ENCODE measurements around the gene COBL. TPM values are rescaled to one million over a fixed set of nuclear protein-coding genes. Genes with fewer than 3 reads are reported as not detected.
A peak's percentile ranks its signal among the peaks of the same experiment; 100 is the strongest.

Gene COBL
- total RNA-seq, 2 donors from 2014 or later, result not detected

DNA sequence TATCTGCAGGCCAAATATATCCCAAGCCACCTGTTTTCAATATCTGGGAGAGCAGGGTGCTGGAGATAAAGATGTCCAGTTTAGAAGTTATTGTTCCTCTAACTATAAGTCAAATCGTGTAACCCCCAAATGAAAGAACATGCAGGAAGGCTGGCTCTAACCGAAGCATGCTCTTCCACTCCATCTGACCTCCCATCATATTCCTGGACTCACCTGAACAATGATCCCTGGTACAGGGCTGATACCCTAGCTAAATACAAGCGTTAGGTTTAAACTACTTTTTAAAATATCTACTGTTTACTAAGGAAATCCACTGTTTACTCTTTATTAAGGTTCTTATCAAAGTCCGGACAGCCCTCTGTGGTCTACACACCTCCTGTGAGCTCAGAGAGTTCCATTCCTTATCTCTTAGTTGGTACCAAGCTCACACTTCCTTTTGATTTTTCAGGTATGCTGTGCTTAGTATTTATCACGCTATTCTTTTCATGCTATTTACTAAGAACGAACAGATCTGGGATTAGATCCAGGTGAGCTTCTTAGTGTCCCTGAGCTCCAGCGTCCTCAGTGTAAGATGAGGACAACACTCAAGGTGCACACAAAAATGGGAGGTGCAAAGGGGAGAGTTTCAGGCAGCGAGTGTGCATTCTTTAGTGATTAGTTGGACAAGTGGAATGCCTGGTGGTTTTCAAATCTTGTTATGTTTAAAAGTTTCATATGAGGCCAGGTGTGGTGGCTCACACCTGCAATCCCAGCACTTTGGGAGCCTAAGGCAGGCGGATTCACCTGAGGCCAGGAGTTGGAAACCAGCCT is 23.6 kb upstream of the COBL start:
- Mint-ChIP-seq H3K4me3 (no peak overlapping the region), H3K27me3 (peaks cover 6% of the 10 kb centered on the region), H3K9me3 (no peaks in the 10 kb centered on the region), H3K36me3 (ENCODE audit: low read depth) (no peaks in the 10 kb centered on the region), H3K4me1 (no peaks in the 10 kb centered on the region), H3K27ac (no peak overlapping the region)
- no peak for ATAC-seq (replicated peaks)

DNA sequence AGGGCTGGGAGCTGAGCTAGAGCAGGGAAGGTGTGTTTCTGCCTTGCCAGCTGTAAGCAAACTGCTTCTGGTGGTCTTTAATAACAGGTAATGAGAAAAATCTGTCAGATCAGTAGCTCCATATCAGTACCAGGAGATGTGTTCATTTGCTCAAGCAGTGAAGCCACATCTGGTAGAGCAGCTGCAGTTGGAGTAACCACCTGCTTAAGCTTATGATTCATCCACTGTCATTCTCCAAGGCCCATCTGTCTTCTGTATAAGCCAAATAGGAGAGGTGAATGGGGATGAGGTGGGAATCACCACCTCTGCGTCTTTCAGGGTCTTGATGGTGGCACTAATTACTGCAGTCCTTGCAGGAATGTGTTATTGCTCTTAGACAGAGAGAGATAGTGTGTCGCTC is 18.4 kb upstream of the COBL start:
- no peaks in the 10 kb centered on the region for H3K27me3 Mint-ChIP-seq
- H3K36me3 Mint-ChIP-seq (ENCODE audit: low read depth), result no peaks in the 10 kb centered on the region
- no peak overlapping the region for H3K4me3 Mint-ChIP-seq
- no peaks in the 10 kb centered on the region for H3K4me1 Mint-ChIP-seq
- ATAC-seq (replicated peaks), result no peak
- H3K27ac Mint-ChIP-seq, result no peak overlapping the region
- no peaks in the 10 kb centered on the region for H3K9me3 Mint-ChIP-seq

DNA sequence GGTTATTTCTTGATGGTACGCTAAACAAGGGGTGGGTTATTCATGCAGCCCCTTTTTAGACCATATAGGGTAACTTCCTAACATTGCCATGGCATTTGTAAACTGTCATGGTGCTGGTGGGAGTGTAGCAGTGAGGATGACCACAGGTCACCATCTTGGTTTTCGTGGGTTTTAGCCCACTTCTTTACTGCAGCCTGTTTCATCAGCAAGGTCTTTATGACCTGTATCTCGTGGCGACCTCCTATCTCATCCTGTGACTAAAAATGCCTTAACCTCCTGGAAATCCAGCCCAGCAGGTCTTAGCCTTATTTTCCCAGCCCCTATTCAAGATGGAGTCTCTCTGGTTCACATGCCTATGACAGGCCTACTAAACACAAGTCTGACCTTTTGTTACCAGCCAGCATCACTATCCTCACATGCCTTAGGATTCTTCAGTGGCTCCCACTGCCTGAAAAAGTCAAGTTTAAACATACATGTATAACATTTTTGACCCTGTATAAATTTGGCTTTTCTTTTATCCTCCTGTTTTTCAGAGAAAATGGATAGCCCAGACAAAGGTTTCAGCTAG is 13.2 kb upstream of the COBL start:
- Mint-ChIP-seq H3K4me1 (no peaks in the 10 kb centered on the region), H3K27ac (no peak overlapping the region), H3K4me3 (no peak overlapping the region), H3K27me3 (no peaks in the 10 kb centered on the region), H3K36me3 (ENCODE audit: low read depth) (no peaks in the 10 kb centered on the region), H3K9me3 (no peaks in the 10 kb centered on the region)
- ATAC-seq (replicated peaks), result no peak

DNA sequence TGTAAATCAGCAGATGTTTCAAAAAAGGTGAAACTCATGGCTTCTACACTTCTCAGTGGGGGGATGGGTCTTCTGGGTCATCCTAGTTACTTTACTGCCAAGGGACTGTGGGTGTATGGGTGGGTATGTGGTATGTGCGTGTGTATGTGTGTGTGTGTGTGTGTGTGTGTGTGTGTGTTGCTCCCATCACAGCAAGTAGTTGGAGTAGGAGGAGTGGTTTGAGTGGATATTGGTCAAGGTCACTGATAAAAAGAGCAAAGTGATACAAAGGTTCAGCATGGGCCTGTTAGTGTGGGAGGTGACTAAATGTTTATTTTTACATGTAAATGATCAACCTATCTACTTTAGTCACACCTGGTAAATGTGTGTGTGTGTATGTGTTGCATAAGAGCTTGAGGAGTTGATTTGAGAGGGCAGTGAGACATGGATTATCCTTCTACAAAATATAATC is 11.8 kb upstream of the COBL start:
- no peak overlapping the region for H3K27ac Mint-ChIP-seq

GRCh38 chr7:51327287-51327717 is 10.7 kb upstream of the COBL start:
- H3K4me1 Mint-ChIP-seq, result no peaks in the 10 kb centered on the region
- no peaks in the 10 kb centered on the region for H3K27me3 Mint-ChIP-seq
- no peaks in the 10 kb centered on the region for H3K9me3 Mint-ChIP-seq
- ATAC-seq (replicated peaks), result no peak
- no peak overlapping the region for H3K27ac Mint-ChIP-seq
- no peak overlapping the region for H3K4me3 Mint-ChIP-seq
- H3K36me3 Mint-ChIP-seq (ENCODE audit: low read depth), result no peaks in the 10 kb centered on the region

More for the DNA sequence above, 11.8 kb upstream of the COBL start:
- Mint-ChIP-seq H3K9me3 (no peaks in the 10 kb centered on the region), H3K27me3 (no peaks in the 10 kb centered on the region), H3K4me3 (no peak overlapping the region), H3K36me3 (ENCODE audit: low read depth) (no peaks in the 10 kb centered on the region), H3K4me1 (no peaks in the 10 kb centered on the region)
- ATAC-seq (replicated peaks), result no peak

GRCh38 chr7:51326656-51327286 is 10.2 kb upstream of the COBL start:
- no peak for ATAC-seq (replicated peaks)
- Mint-ChIP-seq H3K4me3 (no peak overlapping the region), H3K4me1 (no peaks in the 10 kb centered on the region), H3K27ac (no peak overlapping the region), H3K27me3 (no peaks in the 10 kb centered on the region), H3K9me3 (no peaks in the 10 kb centered on the region), H3K36me3 (ENCODE audit: low read depth) (no peaks in the 10 kb centered on the region)

DNA sequence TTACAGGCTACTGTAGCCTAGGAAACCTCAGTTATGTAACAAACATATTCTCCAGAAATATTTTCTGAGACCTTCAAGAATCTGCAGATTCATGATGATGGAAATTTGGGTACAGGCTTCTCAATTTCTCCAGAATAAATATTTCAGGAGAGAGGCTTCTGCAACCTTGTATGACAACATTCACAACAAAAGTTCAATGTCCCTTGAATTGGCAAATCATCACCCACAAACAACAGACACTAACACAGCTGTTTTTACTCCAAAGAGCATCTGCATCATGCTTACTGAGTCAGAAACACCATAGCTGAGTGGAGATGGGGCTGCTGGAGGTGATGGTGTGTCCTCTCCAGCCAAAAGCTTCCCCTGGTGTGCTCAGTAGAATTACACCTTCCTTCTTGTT is 9.3 kb upstream of the COBL start:
- ATAC-seq (replicated peaks), result no peak
- H3K4me1 Mint-ChIP-seq, result no peaks in the 10 kb centered on the region
- no peaks in the 10 kb centered on the region for H3K36me3 Mint-ChIP-seq (ENCODE audit: low read depth)
- no peaks in the 10 kb centered on the region for H3K27me3 Mint-ChIP-seq
- no peak overlapping the region for H3K4me3 Mint-ChIP-seq
- H3K9me3 Mint-ChIP-seq, result no peaks in the 10 kb centered on the region
- no peak overlapping the region for H3K27ac Mint-ChIP-seq

DNA sequence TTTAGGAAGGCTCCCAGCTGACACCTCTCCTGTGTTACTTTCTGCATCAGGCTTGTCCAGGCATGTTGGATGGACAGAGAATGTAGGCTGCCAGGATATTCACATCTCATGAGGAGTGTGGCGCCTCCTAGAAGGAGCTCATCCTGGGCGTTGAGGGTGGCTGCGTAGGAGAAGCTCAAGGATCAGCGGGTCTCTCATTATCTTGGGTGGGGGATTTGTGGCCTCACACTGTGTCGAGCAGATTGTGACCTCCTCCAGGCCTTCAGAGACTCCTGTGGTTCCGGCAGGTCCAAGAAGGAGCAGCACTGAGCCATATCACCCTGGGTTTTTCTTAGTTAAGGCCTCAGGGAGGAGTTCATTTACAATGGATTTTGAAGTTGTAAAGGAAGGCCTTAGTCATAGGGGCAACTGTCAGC is 8.7 kb upstream of the COBL start:
- no peak for ATAC-seq (replicated peaks)
- no peaks in the 10 kb centered on the region for H3K27me3 Mint-ChIP-seq
- no peaks in the 10 kb centered on the region for H3K36me3 Mint-ChIP-seq (ENCODE audit: low read depth)
- H3K4me1 Mint-ChIP-seq, result no peaks in the 10 kb centered on the region
- no peaks in the 10 kb centered on the region for H3K9me3 Mint-ChIP-seq
- no peak overlapping the region for H3K4me3 Mint-ChIP-seq
- H3K27ac Mint-ChIP-seq, result no peak overlapping the region

DNA sequence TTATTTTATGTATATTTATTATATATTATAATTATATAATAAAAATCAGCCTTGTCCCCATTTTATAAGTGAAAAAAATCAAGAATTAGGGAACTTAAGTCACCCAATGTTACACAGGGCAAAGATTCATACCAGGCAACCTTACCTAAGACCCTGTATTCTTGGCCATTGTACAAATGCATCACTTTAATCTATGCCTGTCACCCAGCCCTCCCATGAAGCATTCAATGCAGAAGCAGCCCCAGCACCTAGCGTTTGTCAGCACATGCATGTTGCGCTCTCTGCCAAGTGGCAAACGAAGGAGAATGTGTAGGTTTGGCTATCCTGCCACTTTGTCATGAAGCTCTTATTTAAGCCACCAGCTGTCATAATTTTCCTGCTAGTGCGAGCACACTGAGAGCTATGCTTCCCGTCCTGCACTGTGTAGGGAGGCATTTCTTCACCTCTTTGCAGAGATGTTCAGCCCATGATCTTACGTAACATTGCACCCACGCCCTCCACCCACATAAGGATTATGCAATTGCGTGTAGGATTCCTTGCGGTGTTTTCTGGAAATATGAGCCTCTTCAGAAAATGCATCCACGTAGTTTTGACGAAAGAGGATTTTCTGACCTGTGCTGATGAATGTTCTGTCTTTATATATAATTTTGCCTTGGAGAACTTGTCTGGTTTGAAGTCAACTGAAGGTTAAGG is 7.7 kb upstream of the COBL start:
- Mint-ChIP-seq H3K9me3 (no peaks in the 10 kb centered on the region), H3K36me3 (ENCODE audit: low read depth) (no peaks in the 10 kb centered on the region), H3K4me3 (no peak overlapping the region), H3K27me3 (no peaks in the 10 kb centered on the region), H3K27ac (no peak overlapping the region), H3K4me1 (no peaks in the 10 kb centered on the region)
- no peak for ATAC-seq (replicated peaks)

DNA sequence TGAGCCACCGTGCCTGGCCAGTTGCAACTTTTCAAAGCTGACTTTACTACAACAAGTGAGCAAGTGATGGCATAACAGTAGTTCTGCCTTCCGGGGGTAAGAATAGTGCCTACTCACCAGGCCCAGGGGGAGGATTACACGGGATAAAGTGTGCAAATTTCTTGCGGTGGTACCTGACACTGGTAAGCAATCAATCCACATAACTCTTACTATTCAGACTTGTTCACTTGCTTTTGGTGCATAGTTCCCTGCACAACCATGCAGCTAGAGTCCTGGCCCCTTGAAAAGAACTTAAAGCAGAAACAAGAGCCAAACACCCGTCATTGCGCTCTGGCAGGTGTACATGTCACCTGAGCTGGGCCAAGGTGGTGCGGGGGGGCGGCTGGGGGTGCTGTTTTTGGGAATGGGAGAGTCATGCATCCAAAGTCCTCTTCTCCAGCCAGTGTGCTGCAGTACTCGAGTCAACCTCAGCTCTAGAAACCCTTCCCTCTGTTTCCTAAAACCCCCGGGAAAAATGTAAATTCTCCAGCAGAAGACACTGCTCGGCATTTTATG is 5.4 kb upstream of the COBL start:
- Mint-ChIP-seq H3K4me1 (no peaks in the 10 kb centered on the region), H3K27ac (no peak overlapping the region), H3K4me3 (no peak overlapping the region), H3K36me3 (ENCODE audit: low read depth) (no peaks in the 10 kb centered on the region), H3K27me3 (peaks cover 17% of the 10 kb centered on the region), H3K9me3 (no peaks in the 10 kb centered on the region)
- no peak for ATAC-seq (replicated peaks)

DNA sequence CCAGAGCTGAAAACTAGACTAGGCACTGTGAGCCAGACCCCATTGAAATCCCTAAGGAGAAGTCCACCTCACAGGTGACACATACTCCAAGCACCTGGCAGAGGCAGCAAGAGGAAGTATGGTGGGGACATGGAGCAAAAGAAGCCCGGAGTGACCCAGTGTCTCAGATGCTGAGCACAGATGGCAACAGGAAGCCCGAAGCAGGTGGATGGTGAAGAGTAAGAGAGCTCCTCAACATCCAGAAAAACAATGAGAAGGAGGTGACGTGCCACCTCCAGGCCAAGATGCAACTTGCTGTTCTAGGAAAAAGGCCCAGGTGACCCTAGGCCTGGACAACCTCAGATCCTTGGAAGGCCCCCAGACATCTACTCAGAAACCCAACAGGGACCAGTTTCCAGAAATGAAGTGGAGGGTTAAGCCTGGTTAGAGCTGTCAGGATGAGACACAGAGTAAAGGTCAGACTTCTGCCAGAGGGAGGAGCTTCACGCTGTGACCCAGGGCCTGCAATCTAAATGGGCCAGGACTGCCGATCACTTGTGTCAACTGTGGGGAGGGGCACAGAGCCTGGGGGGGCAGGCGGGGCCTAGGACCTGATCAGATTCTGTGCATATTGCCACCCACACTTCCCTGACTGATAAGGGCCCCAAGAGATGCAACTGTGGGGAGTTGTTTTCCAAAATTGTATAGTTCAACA is 2.4 kb upstream of the COBL start:
- Mint-ChIP-seq H3K9me3 (no peaks in the 10 kb centered on the region), H3K4me1 (no peaks in the 10 kb centered on the region)

GRCh38 chr7:51318001-51318400 is 1.4 kb upstream of the COBL start:
- no peak for ATAC-seq (replicated peaks)
- H3K27me3 Mint-ChIP-seq, result peaks cover 38% of the 10 kb centered on the region
- H3K36me3 Mint-ChIP-seq (ENCODE audit: low read depth), result no peaks in the 10 kb centered on the region
- no peak overlapping the region for H3K27ac Mint-ChIP-seq
- H3K4me1 Mint-ChIP-seq, result no peaks in the 10 kb centered on the region
- no peaks in the 10 kb centered on the region for H3K9me3 Mint-ChIP-seq
- peak overlapping the region; percentile 37 for H3K4me3 Mint-ChIP-seq

More for the DNA sequence above, 2.4 kb upstream of the COBL start:
- no peak overlapping the region for H3K27ac Mint-ChIP-seq
- peaks cover 33% of the 10 kb centered on the region for H3K27me3 Mint-ChIP-seq
- ATAC-seq (replicated peaks), result no peak
- no peaks in the 10 kb centered on the region for H3K36me3 Mint-ChIP-seq (ENCODE audit: low read depth)
- no peak overlapping the region for H3K4me3 Mint-ChIP-seq

GRCh38 chr7:51317582-51317910 is 937 bp upstream of the COBL start:
- Mint-ChIP-seq H3K4me1 (no peaks in the 10 kb centered on the region), H3K9me3 (no peaks in the 10 kb centered on the region), H3K4me3 (peak overlapping the region; percentile 37), H3K27me3 (peaks cover 40% of the 10 kb centered on the region), H3K27ac (no peak overlapping the region), H3K36me3 (ENCODE audit: low read depth) (no peaks in the 10 kb centered on the region)
- ATAC-seq (replicated peaks), result no peak

GRCh38 chr7:51316262-51316665 is 345 bp downstream of the COBL start:
- H3K27ac Mint-ChIP-seq, result no peak overlapping the region
- H3K36me3 Mint-ChIP-seq (ENCODE audit: low read depth), result no peaks in the 10 kb centered on the region
- peaks cover 42% of the 10 kb centered on the region for H3K27me3 Mint-ChIP-seq
- no peaks in the 10 kb centered on the region for H3K9me3 Mint-ChIP-seq
- no peaks in the 10 kb centered on the region for H3K4me1 Mint-ChIP-seq
- H3K4me3 Mint-ChIP-seq, result no peak overlapping the region
- ATAC-seq (replicated peaks), result no peak
